ENCODE results near the gene EEA1. TPM values are rescaled to one million over a fixed set of nuclear protein-coding genes. Genes with fewer than 3 reads are reported as not detected.

The EEA1 gene
- total RNA-seq, 1 donor from 2014 or later: 59.2 TPM

DNA sequence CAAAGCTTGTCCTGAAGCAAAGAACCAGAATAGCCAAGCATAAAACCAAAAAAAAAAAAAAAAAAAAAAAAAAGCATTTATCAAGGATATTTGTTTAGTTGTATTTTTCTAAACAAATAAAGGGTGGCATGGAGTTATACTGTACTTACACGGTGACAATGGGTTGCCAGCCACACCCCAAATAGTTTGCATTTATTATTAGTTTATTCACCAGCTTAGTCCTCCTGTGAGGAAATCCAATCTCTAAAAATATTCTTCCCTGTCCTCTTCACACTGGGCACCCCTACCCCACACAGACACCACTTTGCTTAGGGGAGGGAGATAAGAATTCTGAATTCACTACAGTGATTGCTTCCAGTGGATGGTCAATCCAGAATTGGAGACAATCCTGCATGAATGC, 207.4 kb downstream of the EEA1 start:
- Histone ChIP-seq H3K9me3 (no peaks in the 10 kb centered on the region), H3K4me3 (no peak overlapping the region), H3K27ac (no peak overlapping the region), H3K4me1 (no peaks in the 10 kb centered on the region), H3K36me3 (no peaks in the 10 kb centered on the region), H3K27me3 (no peaks in the 10 kb centered on the region)
- TF ChIP-seq, protein P1, sequence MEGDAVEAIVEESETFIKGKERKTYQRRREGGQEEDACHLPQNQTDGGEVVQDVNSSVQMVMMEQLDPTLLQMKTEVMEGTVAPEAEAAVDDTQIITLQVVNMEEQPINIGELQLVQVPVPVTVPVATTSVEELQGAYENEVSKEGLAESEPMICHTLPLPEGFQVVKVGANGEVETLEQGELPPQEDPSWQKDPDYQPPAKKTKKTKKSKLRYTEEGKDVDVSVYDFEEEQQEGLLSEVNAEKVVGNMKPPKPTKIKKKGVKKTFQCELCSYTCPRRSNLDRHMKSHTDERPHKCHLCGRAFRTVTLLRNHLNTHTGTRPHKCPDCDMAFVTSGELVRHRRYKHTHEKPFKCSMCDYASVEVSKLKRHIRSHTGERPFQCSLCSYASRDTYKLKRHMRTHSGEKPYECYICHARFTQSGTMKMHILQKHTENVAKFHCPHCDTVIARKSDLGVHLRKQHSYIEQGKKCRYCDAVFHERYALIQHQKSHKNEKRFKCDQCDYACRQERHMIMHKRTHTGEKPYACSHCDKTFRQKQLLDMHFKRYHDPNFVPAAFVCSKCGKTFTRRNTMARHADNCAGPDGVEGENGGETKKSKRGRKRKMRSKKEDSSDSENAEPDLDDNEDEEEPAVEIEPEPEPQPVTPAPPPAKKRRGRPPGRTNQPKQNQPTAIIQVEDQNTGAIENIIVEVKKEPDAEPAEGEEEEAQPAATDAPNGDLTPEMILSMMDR (IDR thresholded peaks at IDR 0.05): no peak
- TF ChIP-seq POLR2AphosphoS5 (IDR thresholded peaks at IDR 0.05; ENCODE audit: insufficient read depth in 1 of 2, low read depth in 1 of 2) (no peak), POLR2A (IDR thresholded peaks at IDR 0.05) (no peak)
- DNase-seq (ENCODE audit: extremely low spot score in 2 of 2): no peak
- intact Hi-C loops (cut with DNase I): no loop called here

DNA sequence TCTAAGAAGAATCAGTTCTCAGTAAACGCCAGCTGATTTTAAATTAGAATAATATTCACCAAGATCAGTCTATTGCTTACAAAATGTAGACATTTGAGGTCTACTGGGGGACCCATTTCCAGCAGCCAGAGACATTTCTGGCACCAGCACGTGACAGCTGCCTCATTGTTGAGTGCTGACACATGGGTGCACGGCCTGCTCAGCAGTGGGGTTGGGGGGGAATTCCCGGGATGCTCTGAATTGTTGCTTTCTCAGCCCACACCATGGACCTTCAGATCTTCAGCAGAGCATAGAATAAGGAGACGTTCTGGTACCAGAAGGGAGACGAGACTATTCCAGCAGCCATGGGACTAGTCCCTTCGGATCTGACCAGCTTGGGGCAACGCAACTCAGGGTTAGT, 208.0 kb downstream of the EEA1 start:
- Histone ChIP-seq H3K27me3 (no peaks in the 10 kb centered on the region), H3K4me1 (no peaks in the 10 kb centered on the region), H3K9me3 (no peaks in the 10 kb centered on the region), H3K27ac (no peak overlapping the region), H3K4me3 (no peak overlapping the region), H3K36me3 (no peaks in the 10 kb centered on the region)
- intact Hi-C loops (cut with DNase I): no loop called here
- DNase-seq (ENCODE audit: extremely low spot score in 2 of 2): no peak
- TF ChIP-seq POLR2AphosphoS5 (IDR thresholded peaks at IDR 0.05; ENCODE audit: insufficient read depth in 1 of 2, low read depth in 1 of 2) (no peak), POLR2A (IDR thresholded peaks at IDR 0.05) (no peak)
- TF ChIP-seq, protein P1 (IDR thresholded peaks at IDR 0.05): no peak

Small RNA genes within 50 kb of the gene (small RNA-seq; reads per million reads assigned to genes)
- gene RNU6-1329P: not detected

Other genes starting within 250 kb of the EEA1 start
- not detected for gene PLEKHG7, start 226.3 kb downstream of the EEA1 start, total RNA-seq

Data from vagina (tissue), 2 donors.